GM13977 (cell line): ENCODE data around the gene MALRD1.

Experiments
- DNase-seq: peaks from one replicate; pipeline ENCODE4 v3.0.0; 2012; ENCODE audit warnings: low spot score
- in situ Hi-C: fragments of 300-500 bp; cut with MboI; formaldehyde crosslinking; loops from one replicate; pipeline ENCODE4 v1.12.0; 2022; ENCODE audit warnings: low sequenced_read_pairs, low pct_unique_long_range_greater_than_20kb, mixed read lengths, inconsistent platforms; ENCODE audit not compliant: unreplicated experiment
- TF ChIP-seq, protein P1 (sequence below): IDR thresholded peaks from 2 replicates; pipeline ENCODE4 v1.5.1; 2012; ENCODE audit warnings: mild to moderate bottlenecking, control low read depth; ENCODE audit not compliant: insufficient read depth; ENCODE audit errors: extremely low read depth, missing control alignments

The MALRD1 gene

GRCh38 chr10:19532411-19532810, 483.8 kb downstream of the MALRD1 start:
- TF ChIP-seq, protein P1, sequence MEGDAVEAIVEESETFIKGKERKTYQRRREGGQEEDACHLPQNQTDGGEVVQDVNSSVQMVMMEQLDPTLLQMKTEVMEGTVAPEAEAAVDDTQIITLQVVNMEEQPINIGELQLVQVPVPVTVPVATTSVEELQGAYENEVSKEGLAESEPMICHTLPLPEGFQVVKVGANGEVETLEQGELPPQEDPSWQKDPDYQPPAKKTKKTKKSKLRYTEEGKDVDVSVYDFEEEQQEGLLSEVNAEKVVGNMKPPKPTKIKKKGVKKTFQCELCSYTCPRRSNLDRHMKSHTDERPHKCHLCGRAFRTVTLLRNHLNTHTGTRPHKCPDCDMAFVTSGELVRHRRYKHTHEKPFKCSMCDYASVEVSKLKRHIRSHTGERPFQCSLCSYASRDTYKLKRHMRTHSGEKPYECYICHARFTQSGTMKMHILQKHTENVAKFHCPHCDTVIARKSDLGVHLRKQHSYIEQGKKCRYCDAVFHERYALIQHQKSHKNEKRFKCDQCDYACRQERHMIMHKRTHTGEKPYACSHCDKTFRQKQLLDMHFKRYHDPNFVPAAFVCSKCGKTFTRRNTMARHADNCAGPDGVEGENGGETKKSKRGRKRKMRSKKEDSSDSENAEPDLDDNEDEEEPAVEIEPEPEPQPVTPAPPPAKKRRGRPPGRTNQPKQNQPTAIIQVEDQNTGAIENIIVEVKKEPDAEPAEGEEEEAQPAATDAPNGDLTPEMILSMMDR, result no peak
- DNase-seq, result no peak
- in situ Hi-C loops, result no loop called here

GRCh38 chr10:19541299-19541698, 492.7 kb downstream of the MALRD1 start:
- in situ Hi-C loops, result no loop called here
- TF ChIP-seq, protein P1, result no peak
- DNase-seq, result no peak

GRCh38 chr10:19546224-19546623, 497.6 kb downstream of the MALRD1 start:
- no peak for DNase-seq
- in situ Hi-C loops, result no loop called here
- TF ChIP-seq, protein P1, result no peak

GRCh38 chr10:19549503-19549902, 500.9 kb downstream of the MALRD1 start:
- TF ChIP-seq, protein P1, result no peak
- in situ Hi-C loops, result no loop called here
- DNase-seq, result no peak

DNA sequence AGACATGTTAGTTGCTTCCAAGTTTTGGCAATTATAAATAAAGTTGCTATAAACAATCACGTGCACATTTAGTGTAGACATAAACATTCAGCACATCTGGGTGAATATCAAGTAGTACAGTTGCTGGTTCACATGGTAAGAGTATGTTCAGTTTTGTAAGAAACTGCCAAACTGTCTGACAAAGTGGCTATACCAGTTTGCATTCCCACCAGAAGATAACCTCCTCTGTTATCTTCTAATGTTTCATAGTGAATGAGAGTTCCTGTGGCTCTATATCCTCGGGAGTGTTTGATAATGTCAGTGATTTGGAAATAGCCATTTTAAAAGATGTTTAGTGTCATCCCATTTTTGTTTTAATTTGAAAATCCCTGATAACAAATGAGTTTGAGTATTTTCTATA, 508.1 kb downstream of the MALRD1 start:
- TF ChIP-seq, protein P1, result no peak
- in situ Hi-C loops, result no loop called here
- DNase-seq, result no peak

GRCh38 chr10:19561181-19561580, 512.6 kb downstream of the MALRD1 start:
- in situ Hi-C loops, result no loop called here
- TF ChIP-seq, protein P1, result no peak
- no peak for DNase-seq
